Measurements from ENCODE around the gene FAM24B. TPM values are rescaled to one million over a fixed set of nuclear protein-coding genes. Genes with fewer than 3 reads are reported as not detected.

FAM24B gene
- polyA plus RNA-seq, 1 of the 3 experiments (the other 2 are of a cell fraction): 8.8 TPM

DNA sequence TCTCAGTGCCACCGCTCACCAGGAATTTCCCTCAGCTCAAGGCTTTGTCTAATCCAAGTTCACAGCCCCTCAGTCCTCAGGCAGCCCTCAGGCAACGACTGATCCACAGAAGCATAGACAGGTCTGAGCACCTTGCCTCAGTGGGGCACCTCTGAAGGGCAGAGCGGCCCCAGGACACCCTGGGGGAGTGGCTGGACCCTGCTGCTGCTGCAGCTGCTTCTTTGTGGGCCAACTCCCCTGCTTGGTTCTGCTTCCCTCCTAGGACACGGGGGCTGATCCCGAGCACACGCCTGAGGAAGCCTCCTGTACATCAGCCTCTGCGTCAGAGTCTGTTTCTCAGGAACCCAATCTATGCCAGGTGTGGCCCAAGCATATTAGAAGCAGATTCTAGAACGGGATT lies 49.9 kb downstream of the FAM24B start:
- POLR2A ChIA-PET: interaction anchor here (0.7 kb wide), 1 partner anchor 156 kb away, joined by 4 read pairs; no protein-coding TSS in a partner anchor
- no peaks in the 10 kb centered on the region for H3F3A ChIP-seq (replicated peaks; ENCODE audit: insufficient read depth)
- no peak for DNase-seq
- no peaks in the 10 kb centered on the region for H3K4me1 ChIP-seq (ENCODE audit: control insufficient read depth in 1 of 2, insufficient read depth in 2 of 2, low read depth in 1 of 2, low read length in 1 of 2)
- H3K4me2 ChIP-seq: no peak overlapping the region
- no peak for TF ChIP-seq POLR2AphosphoS5 (IDR thresholded peaks at IDR 0.05; ENCODE audit: low read depth, low read length)
- TF ChIP-seq, protein P1, sequence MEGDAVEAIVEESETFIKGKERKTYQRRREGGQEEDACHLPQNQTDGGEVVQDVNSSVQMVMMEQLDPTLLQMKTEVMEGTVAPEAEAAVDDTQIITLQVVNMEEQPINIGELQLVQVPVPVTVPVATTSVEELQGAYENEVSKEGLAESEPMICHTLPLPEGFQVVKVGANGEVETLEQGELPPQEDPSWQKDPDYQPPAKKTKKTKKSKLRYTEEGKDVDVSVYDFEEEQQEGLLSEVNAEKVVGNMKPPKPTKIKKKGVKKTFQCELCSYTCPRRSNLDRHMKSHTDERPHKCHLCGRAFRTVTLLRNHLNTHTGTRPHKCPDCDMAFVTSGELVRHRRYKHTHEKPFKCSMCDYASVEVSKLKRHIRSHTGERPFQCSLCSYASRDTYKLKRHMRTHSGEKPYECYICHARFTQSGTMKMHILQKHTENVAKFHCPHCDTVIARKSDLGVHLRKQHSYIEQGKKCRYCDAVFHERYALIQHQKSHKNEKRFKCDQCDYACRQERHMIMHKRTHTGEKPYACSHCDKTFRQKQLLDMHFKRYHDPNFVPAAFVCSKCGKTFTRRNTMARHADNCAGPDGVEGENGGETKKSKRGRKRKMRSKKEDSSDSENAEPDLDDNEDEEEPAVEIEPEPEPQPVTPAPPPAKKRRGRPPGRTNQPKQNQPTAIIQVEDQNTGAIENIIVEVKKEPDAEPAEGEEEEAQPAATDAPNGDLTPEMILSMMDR (IDR thresholded peaks at IDR 0.05): no peak
- TF ChIP-seq SIN3A (IDR thresholded peaks at IDR 0.05; ENCODE audit: borderline replicate concordance, low read depth, low read length): no peak
- no peak for TF ChIP-seq MEF2A (IDR thresholded peaks at IDR 0.05; ENCODE audit: borderline replicate concordance, low read depth)
- TF ChIP-seq NFIC (IDR thresholded peaks at IDR 0.05; ENCODE audit: borderline replicate concordance): no peak
- TF ChIP-seq TEAD4 (IDR thresholded peaks at IDR 0.05; ENCODE audit: borderline replicate concordance, insufficient read depth): no peak
- TF ChIP-seq, protein P2, sequence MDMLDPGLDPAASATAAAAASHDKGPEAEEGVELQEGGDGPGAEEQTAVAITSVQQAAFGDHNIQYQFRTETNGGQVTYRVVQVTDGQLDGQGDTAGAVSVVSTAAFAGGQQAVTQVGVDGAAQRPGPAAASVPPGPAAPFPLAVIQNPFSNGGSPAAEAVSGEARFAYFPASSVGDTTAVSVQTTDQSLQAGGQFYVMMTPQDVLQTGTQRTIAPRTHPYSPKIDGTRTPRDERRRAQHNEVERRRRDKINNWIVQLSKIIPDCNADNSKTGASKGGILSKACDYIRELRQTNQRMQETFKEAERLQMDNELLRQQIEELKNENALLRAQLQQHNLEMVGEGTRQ (IDR thresholded peaks at IDR 0.05; ENCODE audit: borderline replicate concordance, low read depth, low read length): no peak
- TF ChIP-seq, protein P3, sequence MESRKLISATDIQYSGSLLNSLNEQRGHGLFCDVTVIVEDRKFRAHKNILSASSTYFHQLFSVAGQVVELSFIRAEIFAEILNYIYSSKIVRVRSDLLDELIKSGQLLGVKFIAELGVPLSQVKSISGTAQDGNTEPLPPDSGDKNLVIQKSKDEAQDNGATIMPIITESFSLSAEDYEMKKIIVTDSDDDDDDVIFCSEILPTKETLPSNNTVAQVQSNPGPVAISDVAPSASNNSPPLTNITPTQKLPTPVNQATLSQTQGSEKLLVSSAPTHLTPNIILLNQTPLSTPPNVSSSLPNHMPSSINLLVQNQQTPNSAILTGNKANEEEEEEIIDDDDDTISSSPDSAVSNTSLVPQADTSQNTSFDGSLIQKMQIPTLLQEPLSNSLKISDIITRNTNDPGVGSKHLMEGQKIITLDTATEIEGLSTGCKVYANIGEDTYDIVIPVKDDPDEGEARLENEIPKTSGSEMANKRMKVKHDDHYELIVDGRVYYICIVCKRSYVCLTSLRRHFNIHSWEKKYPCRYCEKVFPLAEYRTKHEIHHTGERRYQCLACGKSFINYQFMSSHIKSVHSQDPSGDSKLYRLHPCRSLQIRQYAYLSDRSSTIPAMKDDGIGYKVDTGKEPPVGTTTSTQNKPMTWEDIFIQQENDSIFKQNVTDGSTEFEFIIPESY (IDR thresholded peaks at IDR 0.05; ENCODE audit: borderline replicate concordance, low read depth): no peak
- TF ChIP-seq, protein P4, sequence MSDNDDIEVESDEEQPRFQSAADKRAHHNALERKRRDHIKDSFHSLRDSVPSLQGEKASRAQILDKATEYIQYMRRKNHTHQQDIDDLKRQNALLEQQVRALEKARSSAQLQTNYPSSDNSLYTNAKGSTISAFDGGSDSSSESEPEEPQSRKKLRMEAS (IDR thresholded peaks at IDR 0.05; ENCODE audit: low read depth): no peak
- no peak for TF ChIP-seq GATA2 (CRISPR knock-in tag; IDR thresholded peaks at IDR 0.05)
- H3K36me3 ChIP-seq (replicated peaks in 1 of 2; ENCODE audit: control insufficient read depth in 1 of 2, insufficient read depth in 2 of 2, low read length in 1 of 2): peaks cover 4 to 5% of the 10 kb centered on the region in 2 experiments
- H3K27ac ChIP-seq (ENCODE audit: low read depth in 2 of 2, low read length in 1 of 2): no peak overlapping the region
- peaks cover 7% of the 10 kb centered on the region; the same call in 1 of the 2 replicates for H3K27me3 ChIP-seq (ENCODE audit: insufficient read depth)
- 47% methylated on average over 6 of the region's 8 CpGs for WGBS (ENCODE audit: low lambda C conversion rate)
- H3K9ac ChIP-seq: no peak overlapping the region
- CTCF ChIA-PET: no interaction called here
- no peaks in the 10 kb centered on the region for H3K9me3 ChIP-seq
- no peaks in the 10 kb centered on the region for H3K9me2 ChIP-seq
- no peaks in the 10 kb centered on the region for H4K20me1 ChIP-seq (ENCODE audit: insufficient read depth)
- no peak overlapping the region for H2AFZ ChIP-seq (ENCODE audit: low read depth)
- H3K4me3 ChIP-seq (ENCODE audit: low read depth in 2 of 2, low read length in 1 of 2): no peak overlapping the region
- H3K79me2 ChIP-seq (ENCODE audit: insufficient read depth): no peaks in the 10 kb centered on the region

DNA sequence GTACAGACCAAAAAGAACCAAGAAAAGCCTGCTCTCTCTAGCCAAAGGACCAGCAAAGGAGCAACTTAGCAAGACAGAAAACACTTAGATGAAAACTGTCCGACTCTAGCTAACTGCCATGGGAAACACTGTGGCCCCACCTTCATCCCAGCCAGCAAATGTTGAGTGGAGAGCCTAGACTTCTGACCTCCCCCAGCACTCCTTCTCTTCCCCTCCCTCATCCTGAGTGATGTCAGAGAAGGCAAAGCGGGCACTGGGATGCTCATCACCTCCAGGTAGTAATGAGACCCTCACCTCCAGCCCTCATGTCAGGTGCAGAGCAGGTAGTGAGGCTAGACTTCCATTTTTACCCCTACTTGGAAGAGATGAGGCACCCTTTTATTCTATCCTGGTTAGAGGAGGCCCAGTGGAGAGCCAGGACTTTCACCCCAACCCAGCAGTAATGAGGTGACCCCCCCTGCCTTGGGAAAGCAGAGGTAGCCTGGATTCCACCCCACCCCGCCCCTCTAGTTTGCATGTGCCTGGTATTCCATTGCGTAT lies 50.6 kb downstream of the FAM24B start:
- peaks cover 3 to 5% of the 10 kb centered on the region in 2 experiments for H3K36me3 ChIP-seq (replicated peaks in 1 of 2; ENCODE audit: control insufficient read depth in 1 of 2, insufficient read depth in 2 of 2, low read length in 1 of 2)
- no peaks in the 10 kb centered on the region for H3K9me3 ChIP-seq
- H4K20me1 ChIP-seq (ENCODE audit: insufficient read depth): no peaks in the 10 kb centered on the region
- no peak overlapping the region for H3K4me3 ChIP-seq (ENCODE audit: low read depth in 2 of 2, low read length in 1 of 2)
- H3K4me2 ChIP-seq: no peak overlapping the region
- H2AFZ ChIP-seq (ENCODE audit: low read depth): no peak overlapping the region
- POLR2A ChIA-PET: no interaction called here
- WGBS (ENCODE audit: low lambda C conversion rate): 41% methylated on average over 4 of the region's 4 CpGs
- no peak for DNase-seq
- no peaks in the 10 kb centered on the region for H3K79me2 ChIP-seq (ENCODE audit: insufficient read depth)
- H3K27ac ChIP-seq (ENCODE audit: low read depth in 2 of 2, low read length in 1 of 2): no peak overlapping the region
- no peaks in the 10 kb centered on the region for H3F3A ChIP-seq (replicated peaks; ENCODE audit: insufficient read depth)
- CTCF ChIA-PET: no interaction called here
- H3K27me3 ChIP-seq (ENCODE audit: insufficient read depth): peaks cover 7% of the 10 kb centered on the region; the same call in 1 of the 2 replicates
- H3K4me1 ChIP-seq (ENCODE audit: control insufficient read depth in 1 of 2, insufficient read depth in 2 of 2, low read depth in 1 of 2, low read length in 1 of 2): no peaks in the 10 kb centered on the region
- no peaks in the 10 kb centered on the region for H3K9me2 ChIP-seq
- no peak overlapping the region for H3K9ac ChIP-seq
- TF ChIP-seq RXRA (IDR thresholded peaks at IDR 0.05; ENCODE audit: borderline replicate concordance, low read depth): no peak
- no peak for TF ChIP-seq MXI1 (IDR thresholded peaks at IDR 0.05; ENCODE audit: low read depth, low read length)
- TF ChIP-seq MEF2A (IDR thresholded peaks at IDR 0.05; ENCODE audit: borderline replicate concordance, low read depth): no peak
- no peak for TF ChIP-seq FOXM1 (IDR thresholded peaks at IDR 0.05; ENCODE audit: low read depth)
- no peak for TF ChIP-seq RFX5 (IDR thresholded peaks at IDR 0.05; ENCODE audit: low read length)
- TF ChIP-seq EP300 (IDR thresholded peaks at IDR 0.05; ENCODE audit: borderline replicate concordance in 1 of 2, low read depth in 1 of 2, low read length in 1 of 2): no peak
- no peak for TF ChIP-seq TEAD4 (IDR thresholded peaks at IDR 0.05; ENCODE audit: borderline replicate concordance, insufficient read depth)
- TF ChIP-seq POLR2AphosphoS5 (IDR thresholded peaks at IDR 0.05; ENCODE audit: low read depth, low read length): no peak
- TF ChIP-seq EZH2phosphoT487 (IDR thresholded peaks at IDR 0.05; ENCODE audit: borderline replicate concordance, low read depth): no peak
- TF ChIP-seq JUND (IDR thresholded peaks at IDR 0.05): no peak
- TF ChIP-seq, protein P2 (IDR thresholded peaks at IDR 0.05; ENCODE audit: borderline replicate concordance, low read depth, low read length): no peak
- no peak for TF ChIP-seq SIN3A (IDR thresholded peaks at IDR 0.05; ENCODE audit: borderline replicate concordance, low read depth, low read length)
- TF ChIP-seq, protein P5, sequence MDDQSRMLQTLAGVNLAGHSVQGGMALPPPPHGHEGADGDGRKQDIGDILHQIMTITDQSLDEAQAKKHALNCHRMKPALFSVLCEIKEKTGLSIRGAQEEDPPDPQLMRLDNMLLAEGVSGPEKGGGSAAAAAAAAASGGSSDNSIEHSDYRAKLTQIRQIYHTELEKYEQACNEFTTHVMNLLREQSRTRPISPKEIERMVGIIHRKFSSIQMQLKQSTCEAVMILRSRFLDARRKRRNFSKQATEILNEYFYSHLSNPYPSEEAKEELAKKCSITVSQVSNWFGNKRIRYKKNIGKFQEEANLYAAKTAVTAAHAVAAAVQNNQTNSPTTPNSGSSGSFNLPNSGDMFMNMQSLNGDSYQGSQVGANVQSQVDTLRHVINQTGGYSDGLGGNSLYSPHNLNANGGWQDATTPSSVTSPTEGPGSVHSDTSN (IDR thresholded peaks at IDR 0.05): no peak
- TF ChIP-seq, protein P4 (IDR thresholded peaks at IDR 0.05; ENCODE audit: low read depth): no peak
- TF ChIP-seq TCF12 (IDR thresholded peaks at IDR 0.05): no peak
